Tibial artery (tissue), 4 donors: ENCODE results near the gene FAM117B.

Source experiments
- DNase-seq, 2 donors: peaks; one replicate each; pipeline ENCODE4 v3.0.0-alpha.2; 2019
- H3K27ac ChIP-seq, 2 donors: fragments of 200-600 bp; sonication (generic) in 1 of 2; 1 replicate in 1 of 2; 2 replicates in 1 of 2; pipeline ENCODE4 v1.5.1; 2018 to 2019; ENCODE audit warnings: mild to moderate bottlenecking in 1 of 2
- H3K27me3 ChIP-seq, 2 donors: fragments of 200-600 bp; sonication (generic) in 1 of 2; one replicate each; pipeline versions ENCODE4 v1.5.1 to v1.6.0; 2016 to 2019
- H3K36me3 ChIP-seq, 3 donors: fragments of 200-600 bp; sonication (generic) in 2 of 3; one replicate each; pipeline ENCODE4 v1.5.1; 2016 to 2019; ENCODE audit warnings: mild to moderate bottlenecking in 2 of 3
- H3K4me1 ChIP-seq, 4 donors: fragments of 200-600 bp; sonication (generic) in 2 of 4; 1 replicate in 3 of 4; 2 replicates in 1 of 4; pipeline ENCODE4 v1.5.1; 2016 to 2019
- H3K4me3 ChIP-seq, 2 donors: fragments of 200-600 bp; sonication (generic) in 1 of 2; 1 replicate in 1 of 2; 2 replicates in 1 of 2; pipeline ENCODE4 v1.5.1; 2018 to 2019; ENCODE audit warnings: mild to moderate bottlenecking in 2 of 2
- H3K9me3 ChIP-seq, 3 donors: fragments of 200-600 bp; sonication (generic) in 1 of 3; one replicate each; pipeline ENCODE4 v1.5.1; 2016 to 2019
- CTCF ChIP-seq, 2 experiments: fragments of 200-600 bp in 1 of 2; fragments of 450-650 bp in 1 of 2; IDR thresholded peaks; one replicate each; pipeline ENCODE4 v1.5.1; 2017 to 2019; ENCODE audit warnings: antibody characterized with exemption in 2 of 2, mild to moderate bottlenecking in 1 of 2, moderate library complexity in 1 of 2
- intact Hi-C: fragments of 100-400 bp; cut with DNase I; formaldehyde crosslinking; loops from one replicate; pipeline ENCODE4 v1.15.0; 2023; ENCODE audit warnings: low total_unique reads

FAM117B gene

GRCh38 chr2:202726070-202726469 is 91.3 kb downstream of the FAM117B start:
- H3K27me3 ChIP-seq, result no peaks in the 10 kb centered on the region
- no peak overlapping the region for H3K27ac ChIP-seq
- intact Hi-C loops, result no loop called here
- no peaks in the 10 kb centered on the region for H3K36me3 ChIP-seq
- no peak for DNase-seq
- H3K9me3 ChIP-seq, result no peaks in the 10 kb centered on the region
- no peaks in the 10 kb centered on the region for H3K4me1 ChIP-seq
- no peak for TF ChIP-seq CTCF (IDR thresholded peaks at IDR 0.05)
- H3K4me3 ChIP-seq, result no peak overlapping the region

- Histone ChIP-seq H3K27me3 (no peaks in the 10 kb centered on the region), H3K36me3 (peaks cover 4 to 19% (median 5%) of the 10 kb centered on the region in 3 donors), H3K4me1 (no peaks in the 10 kb centered on the region), H3K4me3 (no peak overlapping the region), H3K9me3 (peaks cover 0 to 8% (median 6%) of the 10 kb centered on the region in 3 donors), H3K27ac (no peak overlapping the region)
- intact Hi-C loops, result no loop called here
- TF ChIP-seq CTCF (IDR thresholded peaks at IDR 0.05), result no peak
- DNase-seq, result no peak
These were observed 102.1 kb downstream of the FAM117B start for GRCh38 chr2:202736826-202737225.

GRCh38 chr2:202743613-202744012 is 108.8 kb downstream of the FAM117B start:
- intact Hi-C loops, result no loop called here
- no peak for DNase-seq
- TF ChIP-seq CTCF (IDR thresholded peaks at IDR 0.05), result no peak
- Histone ChIP-seq H3K27me3 (no peaks in the 10 kb centered on the region), H3K4me1 (no peaks in the 10 kb centered on the region), H3K36me3 (peaks cover 0 to 10% (median 10%) of the 10 kb centered on the region in 3 donors), H3K27ac (no peak overlapping the region), H3K4me3 (no peak overlapping the region), H3K9me3 (peaks cover 0 to 4% (median 0%) of the 10 kb centered on the region in 3 donors)

- no peak overlapping the region for H3K4me3 ChIP-seq
- no peaks in the 10 kb centered on the region for H3K9me3 ChIP-seq
- H3K27ac ChIP-seq, result no peak overlapping the region
- intact Hi-C loops, result no loop called here
- no peaks in the 10 kb centered on the region for H3K4me1 ChIP-seq
- no peak for DNase-seq
- no peaks in the 10 kb centered on the region for H3K36me3 ChIP-seq
- TF ChIP-seq CTCF (IDR thresholded peaks at IDR 0.05), result no peak
- H3K27me3 ChIP-seq, result no peaks in the 10 kb centered on the region
These were observed 114.7 kb downstream of the FAM117B start for GRCh38 chr2:202749477-202749876.

- H3K27me3 ChIP-seq, result no peaks in the 10 kb centered on the region
- H3K27ac ChIP-seq, result no peak overlapping the region
- TF ChIP-seq CTCF (IDR thresholded peaks at IDR 0.05), result no peak
- no peak overlapping the region for H3K4me3 ChIP-seq
- no peaks in the 10 kb centered on the region for H3K9me3 ChIP-seq
- H3K4me1 ChIP-seq, result no peaks in the 10 kb centered on the region
- H3K36me3 ChIP-seq, result peaks cover 0 to 4% (median 0%) of the 10 kb centered on the region in 3 donors
- no peak for DNase-seq
- intact Hi-C loops, result no loop called here
These were observed 116.1 kb downstream of the FAM117B start for GRCh38 chr2:202750763-202751427.
